ENCODE results near the gene CKB. TPM values are rescaled to one million over a fixed set of nuclear protein-coding genes. Genes with fewer than 3 reads are reported as not detected.

CKB gene
- total and polyA plus RNA-seq, 2 experiments from 2014 or later = 18.5 to 28.0 TPM

- Histone ChIP-seq H3K4me3 (no peak overlapping the region), H3K4me2 (ENCODE audit: unreplicated experiment) (no peak overlapping the region), H3K9me2 (ENCODE audit: insufficient read depth) (no peaks in the 10 kb centered on the region), H3K4me1 (ENCODE audit: insufficient read depth) (peaks cover 4% of the 10 kb centered on the region; the same call in 1 of the 2 replicates), H3K79me2 (ENCODE audit: insufficient read depth) (peaks cover 45% of the 10 kb centered on the region), H3K27ac (no peak overlapping the region; the same call in 1 of the 2 replicates), H2AFZ (no peak overlapping the region), H4K20me1 (ENCODE audit: insufficient read depth) (no peaks in the 10 kb centered on the region), H3K9me3 (ENCODE audit: low read depth) (no peaks in the 10 kb centered on the region), H3K9ac (no peak overlapping the region), H3K27me3 (replicated peaks; ENCODE audit: insufficient read depth) (no peaks in the 10 kb centered on the region), H3K36me3 (ENCODE audit: low read depth) (peaks cover 53% of the 10 kb centered on the region), H3F3A (ENCODE audit: insufficient read depth) (peaks cover 17% of the 10 kb centered on the region; the same call in 1 of the 2 replicates)
- in situ Hi-C loops (cut with MboI) = no loop called here
- 74 to 77% methylated on average over 11 of the region's 11 CpGs for WGBS, 2 experiments (ENCODE audit: low coverage in 1 of 2, low lambda C conversion rate in 2 of 2, missing lambda C conversion rate in 2 of 2)
- no peak for DNase-seq
- TF ChIP-seq EZH2 (IDR thresholded peaks at IDR 0.05; ENCODE audit: insufficient read depth, poor library complexity, severe bottlenecking) (no peak), EZH2phosphoT487 (IDR thresholded peaks at IDR 0.05; ENCODE audit: insufficient read depth, low read depth) (no peak)
Observed at GRCh38 chr14:103501041-103501870, 21.4 kb downstream of the CKB start.

- Histone ChIP-seq H3F3A (ENCODE audit: insufficient read depth) (peaks cover 17% of the 10 kb centered on the region; the same call in 1 of the 2 replicates), H3K79me2 (ENCODE audit: insufficient read depth) (peaks cover 49% of the 10 kb centered on the region), H3K9ac (peak overlapping the region; percentile 41; the same call in 1 of the 2 replicates), H3K9me2 (ENCODE audit: insufficient read depth) (no peaks in the 10 kb centered on the region), H4K20me1 (ENCODE audit: insufficient read depth) (no peaks in the 10 kb centered on the region), H3K27me3 (replicated peaks; ENCODE audit: insufficient read depth) (no peaks in the 10 kb centered on the region), H3K4me3 (no peak overlapping the region), H3K36me3 (ENCODE audit: low read depth) (peaks cover 60% of the 10 kb centered on the region), H3K4me1 (ENCODE audit: insufficient read depth) (peaks cover 4% of the 10 kb centered on the region; the same call in 1 of the 2 replicates), H3K27ac (peak overlapping the region; percentile 39), H3K4me2 (ENCODE audit: unreplicated experiment) (no peak overlapping the region), H2AFZ (no peak overlapping the region), H3K9me3 (ENCODE audit: low read depth) (no peaks in the 10 kb centered on the region)
- TF ChIP-seq EZH2 (IDR thresholded peaks at IDR 0.05; ENCODE audit: insufficient read depth, poor library complexity, severe bottlenecking) = no peak
- TF ChIP-seq EZH2phosphoT487 (IDR thresholded peaks at IDR 0.05; ENCODE audit: insufficient read depth, low read depth) = no peak
- peak; percentile 94 for DNase-seq
- in situ Hi-C loops (cut with MboI) = no loop called here
- WGBS, 2 experiments (ENCODE audit: low coverage in 1 of 2, low lambda C conversion rate in 2 of 2, missing lambda C conversion rate in 2 of 2) = 38% methylated on average over 17 of the region's 17 CpGs
Observed at GRCh38 chr14:103500148-103500990, 22.3 kb downstream of the CKB start.

GRCh38 chr14:103499709-103500108 is 22.9 kb downstream of the CKB start:
- no peak for DNase-seq
- H3K27ac ChIP-seq = no peak overlapping the region
- in situ Hi-C loops (cut with MboI) = no loop called here
- H3K4me3 ChIP-seq = no peak overlapping the region
- no peak overlapping the region for H3K4me2 ChIP-seq (ENCODE audit: unreplicated experiment)
- peaks cover 17% of the 10 kb centered on the region; the same call in 1 of the 2 replicates for H3F3A ChIP-seq (ENCODE audit: insufficient read depth)
- no peak overlapping the region for H2AFZ ChIP-seq
- H3K36me3 ChIP-seq (ENCODE audit: low read depth) = peaks cover 67% of the 10 kb centered on the region
- no peak overlapping the region for H3K9ac ChIP-seq
- H3K9me2 ChIP-seq (ENCODE audit: insufficient read depth) = no peaks in the 10 kb centered on the region
- peaks cover 53% of the 10 kb centered on the region for H3K79me2 ChIP-seq (ENCODE audit: insufficient read depth)
- 75 to 81% methylated on average over 10 of the region's 10 CpGs for WGBS, 2 experiments (ENCODE audit: low coverage in 1 of 2, low lambda C conversion rate in 2 of 2, missing lambda C conversion rate in 2 of 2)
- no peaks in the 10 kb centered on the region for H4K20me1 ChIP-seq (ENCODE audit: insufficient read depth)
- H3K27me3 ChIP-seq (replicated peaks; ENCODE audit: insufficient read depth) = no peaks in the 10 kb centered on the region
- no peaks in the 10 kb centered on the region for H3K9me3 ChIP-seq (ENCODE audit: low read depth)
- TF ChIP-seq EZH2phosphoT487 (IDR thresholded peaks at IDR 0.05; ENCODE audit: insufficient read depth, low read depth) = no peak
- no peak for TF ChIP-seq EZH2 (IDR thresholded peaks at IDR 0.05; ENCODE audit: insufficient read depth, poor library complexity, severe bottlenecking)
- H3K4me1 ChIP-seq (ENCODE audit: insufficient read depth) = peaks cover 4% of the 10 kb centered on the region; the same call in 1 of the 2 replicates

- Histone ChIP-seq H3F3A (ENCODE audit: insufficient read depth) (peaks cover 22% of the 10 kb centered on the region), H4K20me1 (ENCODE audit: insufficient read depth) (no peaks in the 10 kb centered on the region), H2AFZ (no peak overlapping the region), H3K27me3 (replicated peaks; ENCODE audit: insufficient read depth) (no peaks in the 10 kb centered on the region), H3K79me2 (ENCODE audit: insufficient read depth) (peaks cover 51% of the 10 kb centered on the region), H3K27ac (no peak overlapping the region), H3K4me3 (no peak overlapping the region), H3K4me1 (ENCODE audit: insufficient read depth) (peaks cover 15% of the 10 kb centered on the region), H3K9ac (no peak overlapping the region), H3K36me3 (ENCODE audit: low read depth) (peaks cover 49% of the 10 kb centered on the region), H3K9me3 (ENCODE audit: low read depth) (no peaks in the 10 kb centered on the region), H3K4me2 (ENCODE audit: unreplicated experiment) (no peak overlapping the region), H3K9me2 (ENCODE audit: insufficient read depth) (no peaks in the 10 kb centered on the region)
- TF ChIP-seq EZH2phosphoT487 (IDR thresholded peaks at IDR 0.05; ENCODE audit: insufficient read depth, low read depth) (no peak), EZH2 (IDR thresholded peaks at IDR 0.05; ENCODE audit: insufficient read depth, poor library complexity, severe bottlenecking) (no peak)
- in situ Hi-C loops (cut with MboI) = no loop called here
- DNase-seq = peak; percentile 33
- 3 to 8% methylated on average over 1 of the region's 1 CpG for WGBS, 2 experiments (ENCODE audit: low coverage in 1 of 2, low lambda C conversion rate in 2 of 2, missing lambda C conversion rate in 2 of 2)
Observed at GRCh38 chr14:103496776-103497175, 25.9 kb downstream of the CKB start.
